Inflammatory macrophage treated with lipopolysaccharide for 1 hour (primary cell): ENCODE measurements around the gene CHMP1A.
"Not testable (repeated sequence)": the region's sequence is repeated elsewhere in the genome, so short reads cannot be mapped to it uniquely, and the experiment has no call there.

Experiments
- DNase-seq, 2 donors: peaks; one replicate each; pipeline ENCODE4 v3.0.0-alpha.2; 2020 to 2022

CHMP1A gene

GRCh38 chr16:89691986-89692569, 34.6 kb upstream of the CHMP1A start:
- DNase-seq, result no peak

GRCh38 chr16:89691231-89691985, 33.9 kb upstream of the CHMP1A start:
- no peak for DNase-seq

GRCh38 chr16:89690392-89690901, 32.9 kb upstream of the CHMP1A start:
- no peak for DNase-seq

- not testable (repeated sequence) for DNase-seq
Measured at GRCh38 chr16:89689621-89690020, 32.1 kb upstream of the CHMP1A start.

GRCh38 chr16:89689142-89689541, 31.6 kb upstream of the CHMP1A start:
- no peak for DNase-seq

- no peak for DNase-seq
Measured at GRCh38 chr16:89688395-89688794, 30.9 kb upstream of the CHMP1A start.

- DNase-seq, result no peak
Measured at GRCh38 chr16:89687092-89687940, 29.8 kb upstream of the CHMP1A start.

- DNase-seq, result peak; percentile 72 to 96
Measured at GRCh38 chr16:89686520-89687091, 29.1 kb upstream of the CHMP1A start, which contains the start of gene CDK10. Gene CDK10 (plus strand): TSS chr16:89686689. CDS start chr16:89686711, 22 bp downstream.

- no peak for DNase-seq
Measured at GRCh38 chr16:89685916-89686315, 28.4 kb upstream of the CHMP1A start.

- no peak for DNase-seq
Measured at GRCh38 chr16:89678258-89678657, 20.8 kb upstream of the CHMP1A start.

- DNase-seq, result no peak
Measured at GRCh38 chr16:89672177-89672941, 14.9 kb upstream of the CHMP1A start.

GRCh38 chr16:89671565-89671964, 14.1 kb upstream of the CHMP1A start:
- not testable (repeated sequence) for DNase-seq

- DNase-seq, result no peak
Measured at GRCh38 chr16:89670496-89671431, 13.3 kb upstream of the CHMP1A start.

- no peak for DNase-seq
Measured at GRCh38 chr16:89669755-89670154, 12.2 kb upstream of the CHMP1A start.

GRCh38 chr16:89668790-89669158, 11.3 kb upstream of the CHMP1A start:
- no peak for DNase-seq

GRCh38 chr16:89667633-89668032, 10.1 kb upstream of the CHMP1A start:
- DNase-seq, result no peak

- not testable (repeated sequence) for DNase-seq
Measured at GRCh38 chr16:89667000-89667399, 9.5 kb upstream of the CHMP1A start.

GRCh38 chr16:89664238-89664637, 6.7 kb upstream of the CHMP1A start:
- DNase-seq, result not testable (repeated sequence)

- no peak for DNase-seq
Measured at GRCh38 chr16:89661215-89661614, 3.7 kb upstream of the CHMP1A start.

GRCh38 chr16:89660146-89660545, 2.6 kb upstream of the CHMP1A start:
- no peak for DNase-seq
